ENCODE data around the gene ATG5. TPM values are rescaled to one million over a fixed set of nuclear protein-coding genes. Genes with fewer than 3 reads are reported as not detected.
"Not testable (repeated sequence)": the region's sequence is repeated elsewhere in the genome, so short reads cannot be mapped to it uniquely, and the experiment has no call there.

ATG5 gene
- total RNA-seq, 1 donor from 2014 or later: 34.7 TPM

DNA sequence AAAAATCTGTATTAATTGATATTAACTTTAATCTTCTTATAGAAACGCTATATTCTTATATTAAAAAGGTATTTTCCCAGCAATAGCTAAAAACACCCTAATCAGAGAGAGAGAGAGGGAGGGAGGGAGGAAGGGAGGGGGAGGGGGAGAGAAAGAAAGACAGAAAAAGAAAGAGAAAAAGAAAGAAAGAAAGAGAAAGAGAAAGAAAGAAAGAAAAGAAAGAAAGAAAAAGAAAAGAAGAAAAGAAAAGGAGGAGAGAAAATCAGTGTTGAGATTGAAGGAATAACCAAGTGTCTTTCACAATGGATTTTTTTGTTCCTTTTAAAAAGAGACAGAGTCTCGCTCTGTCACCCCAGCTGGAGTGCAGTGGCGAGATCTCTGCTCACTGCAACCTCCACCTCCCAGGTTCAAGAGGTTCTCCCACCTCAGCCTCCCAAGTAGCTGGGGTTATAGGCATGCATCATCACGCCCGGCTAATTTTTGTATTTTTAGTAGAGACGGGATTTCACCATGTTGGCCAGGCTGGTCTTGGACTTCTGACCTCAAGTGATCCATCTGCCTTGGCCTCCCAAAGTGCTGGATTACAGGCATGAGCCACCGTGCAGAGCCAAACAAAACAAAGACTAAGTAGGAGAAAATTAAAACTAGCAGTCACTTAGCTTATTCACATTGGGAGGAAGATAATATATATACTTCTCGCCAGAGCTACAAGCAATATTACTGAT lies 73.9 kb downstream of the ATG5 start:
- Mint-ChIP-seq H3K4me1 (ENCODE audit: low read depth) (peaks cover 17% of the 10 kb centered on the region), H3K36me3 (ENCODE audit: low read depth) (peaks cover 23% of the 10 kb centered on the region)
- H3K27me3 Mint-ChIP-seq (ENCODE audit: low read depth); DNase-seq (ENCODE audit: low spot score); H3K9me3 Mint-ChIP-seq; intact Hi-C loops (cut with micrococcal nuclease); H3K4me3 Mint-ChIP-seq (ENCODE audit: low read depth); H3K27ac Mint-ChIP-seq: not testable (repeated sequence)

- Mint-ChIP-seq H3K27ac (no peak overlapping the region), H3K4me3 (ENCODE audit: low read depth) (no peak overlapping the region), H3K27me3 (ENCODE audit: low read depth) (no peaks in the 10 kb centered on the region), H3K4me1 (ENCODE audit: low read depth) (peaks cover 19% of the 10 kb centered on the region), H3K36me3 (ENCODE audit: low read depth) (peaks cover 27% of the 10 kb centered on the region), H3K9me3 (no peaks in the 10 kb centered on the region)
- DNase-seq (ENCODE audit: low spot score): no peak
- intact Hi-C loops (cut with micrococcal nuclease): no loop called here
Measured at GRCh38 chr6:106250953-106251352, 74.6 kb downstream of the ATG5 start.

GRCh38 chr6:106249658-106250057 lies 75.9 kb downstream of the ATG5 start:
- DNase-seq (ENCODE audit: low spot score): no peak
- Mint-ChIP-seq H3K27me3 (ENCODE audit: low read depth) (no peaks in the 10 kb centered on the region), H3K9me3 (no peaks in the 10 kb centered on the region), H3K27ac (no peak overlapping the region), H3K4me3 (ENCODE audit: low read depth) (no peak overlapping the region), H3K36me3 (ENCODE audit: low read depth) (peaks cover 33% of the 10 kb centered on the region), H3K4me1 (ENCODE audit: low read depth) (peaks cover 23% of the 10 kb centered on the region)
- intact Hi-C loops (cut with micrococcal nuclease): no loop called here

DNA sequence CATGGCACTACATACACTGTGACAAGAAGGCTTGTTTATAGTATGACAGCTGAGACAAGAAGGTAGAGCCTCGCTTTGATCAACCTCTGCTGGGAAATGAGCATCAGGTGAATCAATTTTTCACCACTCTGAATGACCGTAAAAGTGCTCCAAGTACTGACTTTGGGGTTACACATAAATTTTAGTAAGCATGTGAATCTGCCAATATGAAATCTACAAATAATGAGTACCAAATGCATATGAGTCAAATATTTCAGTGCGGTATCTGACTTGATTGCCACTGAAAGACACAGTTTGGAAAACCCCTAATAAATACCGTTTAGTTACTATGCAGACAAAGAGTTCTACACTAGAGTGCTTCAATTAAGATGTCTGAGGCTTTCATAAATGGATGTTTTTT lies 77.8 kb downstream of the ATG5 start:
- Mint-ChIP-seq H3K4me3 (ENCODE audit: low read depth) (no peak overlapping the region), H3K27me3 (ENCODE audit: low read depth) (no peaks in the 10 kb centered on the region), H3K9me3 (no peaks in the 10 kb centered on the region), H3K36me3 (ENCODE audit: low read depth) (peaks cover 44% of the 10 kb centered on the region), H3K4me1 (ENCODE audit: low read depth) (peaks cover 17% of the 10 kb centered on the region), H3K27ac (no peak overlapping the region)
- DNase-seq (ENCODE audit: low spot score): no peak
- intact Hi-C loops (cut with micrococcal nuclease): no loop called here

- no peaks in the 10 kb centered on the region for H3K27me3 Mint-ChIP-seq (ENCODE audit: low read depth)
- H3K4me3 Mint-ChIP-seq (ENCODE audit: low read depth): no peak overlapping the region
- intact Hi-C loops (cut with micrococcal nuclease): no loop called here
- no peaks in the 10 kb centered on the region for H3K9me3 Mint-ChIP-seq
- DNase-seq (ENCODE audit: low spot score): no peak
- no peak overlapping the region for H3K27ac Mint-ChIP-seq
- H3K4me1 Mint-ChIP-seq (ENCODE audit: low read depth): peaks cover 14% of the 10 kb centered on the region
- peaks cover 46% of the 10 kb centered on the region for H3K36me3 Mint-ChIP-seq (ENCODE audit: low read depth)
Measured at GRCh38 chr6:106247293-106247692, 78.3 kb downstream of the ATG5 start.

GRCh38 chr6:106244931-106245330 lies 80.6 kb downstream of the ATG5 start:
- no peak overlapping the region for H3K4me3 Mint-ChIP-seq (ENCODE audit: low read depth)
- H3K27ac Mint-ChIP-seq: no peak overlapping the region
- H3K36me3 Mint-ChIP-seq (ENCODE audit: low read depth): peaks cover 50% of the 10 kb centered on the region
- no peaks in the 10 kb centered on the region for H3K9me3 Mint-ChIP-seq
- H3K27me3 Mint-ChIP-seq (ENCODE audit: low read depth): no peaks in the 10 kb centered on the region
- intact Hi-C loops (cut with micrococcal nuclease): no loop called here
- peaks cover 6% of the 10 kb centered on the region for H3K4me1 Mint-ChIP-seq (ENCODE audit: low read depth)
- DNase-seq (ENCODE audit: low spot score): no peak

DNA sequence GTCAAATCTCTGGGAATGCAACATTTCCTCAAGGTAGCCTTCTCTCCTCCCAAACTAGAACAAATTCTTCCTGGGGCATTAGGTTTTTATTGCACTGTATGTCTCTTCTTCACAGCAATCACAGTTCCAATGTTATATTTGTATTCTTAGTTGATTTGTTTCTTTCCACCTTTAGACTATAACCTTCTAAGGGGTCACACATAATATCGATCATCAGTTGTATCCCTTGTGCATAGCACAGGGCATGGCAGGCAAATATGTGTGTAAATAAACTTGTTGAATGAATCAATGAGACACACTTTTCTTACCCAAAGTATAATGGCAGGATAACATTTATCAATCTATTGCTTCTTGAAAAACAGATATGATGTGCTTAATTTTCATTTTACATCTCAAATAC lies 81.0 kb downstream of the ATG5 start:
- H3K27ac Mint-ChIP-seq: no peak overlapping the region

GRCh38 chr6:106243261-106243660 lies 82.3 kb downstream of the ATG5 start:
- H3K4me3 Mint-ChIP-seq (ENCODE audit: low read depth): no peak overlapping the region
- H3K27me3 Mint-ChIP-seq (ENCODE audit: low read depth): no peaks in the 10 kb centered on the region
- H3K27ac Mint-ChIP-seq: no peak overlapping the region
- peaks cover 8% of the 10 kb centered on the region for H3K4me1 Mint-ChIP-seq (ENCODE audit: low read depth)
- peaks cover 51% of the 10 kb centered on the region for H3K36me3 Mint-ChIP-seq (ENCODE audit: low read depth)
- intact Hi-C loops (cut with micrococcal nuclease): no loop called here
- DNase-seq (ENCODE audit: low spot score): no peak
- no peaks in the 10 kb centered on the region for H3K9me3 Mint-ChIP-seq

More for the DNA sequence above, 81.0 kb downstream of the ATG5 start:
- no peak overlapping the region for H3K4me3 Mint-ChIP-seq (ENCODE audit: low read depth)
- H3K9me3 Mint-ChIP-seq: no peaks in the 10 kb centered on the region
- H3K4me1 Mint-ChIP-seq (ENCODE audit: low read depth): peaks cover 6% of the 10 kb centered on the region
- DNase-seq (ENCODE audit: low spot score): no peak
- H3K36me3 Mint-ChIP-seq (ENCODE audit: low read depth): peaks cover 50% of the 10 kb centered on the region
- intact Hi-C loops (cut with micrococcal nuclease): no loop called here
- H3K27me3 Mint-ChIP-seq (ENCODE audit: low read depth): no peaks in the 10 kb centered on the region

GRCh38 chr6:106241498-106241897 lies 84.1 kb downstream of the ATG5 start:
- H3K27ac Mint-ChIP-seq: no peak overlapping the region
- no peaks in the 10 kb centered on the region for H3K27me3 Mint-ChIP-seq (ENCODE audit: low read depth)
- H3K36me3 Mint-ChIP-seq (ENCODE audit: low read depth): peaks cover 47% of the 10 kb centered on the region
- no peak overlapping the region for H3K4me3 Mint-ChIP-seq (ENCODE audit: low read depth)
- DNase-seq (ENCODE audit: low spot score): no peak
- H3K4me1 Mint-ChIP-seq (ENCODE audit: low read depth): peaks cover 8% of the 10 kb centered on the region
- intact Hi-C loops (cut with micrococcal nuclease): no loop called here
- H3K9me3 Mint-ChIP-seq: peaks cover 2% of the 10 kb centered on the region

- peaks cover 56% of the 10 kb centered on the region for H3K36me3 Mint-ChIP-seq (ENCODE audit: low read depth)
- intact Hi-C loops (cut with micrococcal nuclease): no loop called here
Measured at GRCh38 chr6:106237286-106237685, 88.3 kb downstream of the ATG5 start.

DNA sequence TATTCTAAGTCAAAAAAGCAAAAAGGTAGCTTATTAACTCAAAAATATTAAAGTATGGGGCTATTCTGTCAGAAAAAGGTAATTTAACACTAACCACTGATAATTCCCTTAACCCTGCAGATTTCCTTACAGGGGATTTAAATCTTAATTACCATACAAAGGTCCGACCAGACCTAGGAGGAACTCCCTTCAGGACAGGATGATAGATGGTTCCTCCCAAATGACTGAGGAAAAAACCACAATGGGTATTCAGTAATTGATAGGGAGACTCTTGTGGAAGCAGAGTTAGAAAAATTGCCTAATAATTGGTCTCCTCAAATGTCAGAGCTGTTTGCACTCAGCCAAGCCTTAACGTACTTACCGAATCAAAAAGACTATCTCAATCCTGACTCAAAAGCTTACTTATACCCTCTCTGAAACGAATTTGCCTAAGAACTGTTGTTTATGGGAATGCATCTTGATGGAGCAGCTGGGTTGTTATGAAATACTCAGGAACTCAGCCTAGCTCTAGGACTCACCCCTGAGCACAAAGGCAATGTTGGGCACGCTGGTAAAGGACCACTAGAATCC lies 95.6 kb downstream of the ATG5 start:
- not testable (repeated sequence) for H3K27ac Mint-ChIP-seq; DNase-seq (ENCODE audit: low spot score); H3K4me3 Mint-ChIP-seq (ENCODE audit: low read depth); H3K27me3 Mint-ChIP-seq (ENCODE audit: low read depth); H3K9me3 Mint-ChIP-seq
- intact Hi-C loops (cut with micrococcal nuclease): loop anchor here (10.0 kb wide), 2 partner anchors 345 to 585 kb away; no protein-coding TSS in a partner anchor
- H3K36me3 Mint-ChIP-seq (ENCODE audit: low read depth): peaks cover 35% of the 10 kb centered on the region
- H3K4me1 Mint-ChIP-seq (ENCODE audit: low read depth): peaks cover 26% of the 10 kb centered on the region

More at GRCh38 chr6:106237286-106237685, 88.3 kb downstream of the ATG5 start:
- Mint-ChIP-seq H3K27ac (no peak overlapping the region), H3K27me3 (ENCODE audit: low read depth) (no peaks in the 10 kb centered on the region), H3K4me1 (ENCODE audit: low read depth) (peaks cover 2% of the 10 kb centered on the region), H3K4me3 (ENCODE audit: low read depth) (no peak overlapping the region), H3K9me3 (peaks cover 23% of the 10 kb centered on the region)
- no peak for DNase-seq (ENCODE audit: low spot score)

DNA sequence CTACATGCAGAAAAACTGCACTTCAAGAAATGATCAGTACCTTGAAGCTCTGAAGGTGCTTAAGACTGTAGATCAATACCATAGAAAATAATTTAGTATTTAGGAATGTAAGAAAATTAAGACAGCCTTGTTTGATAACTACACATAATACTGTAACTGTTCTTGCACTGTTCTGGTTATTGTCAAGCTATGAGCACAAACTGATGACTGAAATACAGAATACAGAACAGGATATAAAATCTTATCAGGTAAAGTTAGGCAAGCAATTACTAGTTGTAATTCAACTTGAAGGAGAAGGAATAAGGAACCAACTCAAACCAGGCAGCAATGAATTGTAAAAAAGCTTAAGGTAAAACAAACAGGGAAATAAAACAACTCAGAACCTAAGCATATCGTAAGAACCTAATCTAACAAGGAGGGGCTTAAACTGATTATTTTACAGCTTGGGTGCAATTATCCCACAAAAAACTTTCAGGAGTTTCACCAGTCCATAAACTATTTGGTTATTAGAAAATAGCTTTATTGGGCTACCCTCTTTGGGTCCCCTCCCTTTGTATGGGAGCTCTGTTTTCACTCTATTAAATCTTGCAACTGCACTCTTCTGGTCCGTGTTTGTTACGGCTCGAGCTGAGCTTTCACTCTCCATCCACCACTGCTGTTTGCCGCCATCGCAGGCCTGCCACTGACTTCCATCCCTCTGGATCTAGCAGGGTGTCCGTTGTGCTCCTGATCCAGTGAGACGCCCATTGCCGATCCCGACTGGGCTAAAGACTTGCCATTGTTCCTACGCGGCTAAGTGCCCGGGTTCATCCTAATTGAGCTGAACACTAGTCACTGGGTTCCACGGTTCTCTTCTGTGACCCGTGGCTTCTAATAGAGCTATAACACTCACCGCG lies 97.7 kb downstream of the ATG5 start:
- peaks cover 36% of the 10 kb centered on the region for H3K4me1 Mint-ChIP-seq (ENCODE audit: low read depth)
- H3K27me3 Mint-ChIP-seq (ENCODE audit: low read depth): no peaks in the 10 kb centered on the region
- no peak for DNase-seq (ENCODE audit: low spot score)
- no peak overlapping the region for H3K4me3 Mint-ChIP-seq (ENCODE audit: low read depth)
- intact Hi-C loops (cut with micrococcal nuclease): loop anchor here (10.0 kb wide), 2 partner anchors 343 to 583 kb away; no protein-coding TSS in a partner anchor
- H3K27ac Mint-ChIP-seq: no peak overlapping the region
- peaks cover 19% of the 10 kb centered on the region for H3K36me3 Mint-ChIP-seq (ENCODE audit: low read depth)
- no peaks in the 10 kb centered on the region for H3K9me3 Mint-ChIP-seq

Measured in activated T-helper 2 cell treated with anti-CD3 and anti-CD28 coated beads, Interferon-gamma antibody, Interleukin-2, Interleukin-4, amounts not matched to agents 10 μg/mL and 5 μg/mL and 100 μg/mL, durations not matched to agents 14 hours and 24 hours and 36 hours (primary cell).